Measurements from ENCODE around the gene JPH2. TPM values are rescaled to one million over a fixed set of nuclear protein-coding genes. Genes with fewer than 3 reads are reported as not detected.

JPH2 gene
- total and polyA plus RNA-seq, 2 experiments from 2014 or later: 0.16 to 1.1 TPM

DNA sequence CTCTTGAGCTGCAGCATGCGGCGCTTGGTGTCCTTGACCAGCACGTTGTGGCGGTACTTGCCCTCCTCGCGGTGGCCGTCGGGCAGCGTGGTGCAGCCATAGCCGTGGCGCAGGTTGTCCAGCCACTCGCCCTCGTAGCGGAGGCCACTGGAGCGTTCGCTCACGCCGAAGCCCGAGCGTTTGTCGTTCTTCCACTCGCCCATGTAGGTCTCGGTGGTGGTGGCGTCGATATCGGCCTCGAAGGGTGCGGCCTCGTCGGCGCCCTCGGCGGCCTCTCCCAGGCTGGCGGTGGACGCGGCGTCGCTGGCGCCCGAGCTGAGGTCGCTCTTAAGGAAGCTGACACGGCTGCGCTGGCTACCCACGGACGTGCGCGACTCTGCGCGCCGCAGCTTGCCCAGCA, 27.3 kb downstream of the JPH2 start:
- no peak for TF ChIP-seq ZNF114 (CRISPR knock-in tag; IDR thresholded peaks at IDR 0.05)
- no peak for TF ChIP-seq ZNF331 (CRISPR knock-in tag; IDR thresholded peaks at IDR 0.05; ENCODE audit: low read depth)
- no peak for TF ChIP-seq EZH2phosphoT487 (IDR thresholded peaks at IDR 0.05; ENCODE audit: unreplicated experiment)
- no peak for TF ChIP-seq NANOG (IDR thresholded peaks at IDR 0.05; ENCODE audit: borderline replicate concordance)
- TF ChIP-seq POLR2AphosphoS5 (IDR thresholded peaks at IDR 0.05; ENCODE audit: low read depth): no peak
- TF ChIP-seq, protein P1, sequence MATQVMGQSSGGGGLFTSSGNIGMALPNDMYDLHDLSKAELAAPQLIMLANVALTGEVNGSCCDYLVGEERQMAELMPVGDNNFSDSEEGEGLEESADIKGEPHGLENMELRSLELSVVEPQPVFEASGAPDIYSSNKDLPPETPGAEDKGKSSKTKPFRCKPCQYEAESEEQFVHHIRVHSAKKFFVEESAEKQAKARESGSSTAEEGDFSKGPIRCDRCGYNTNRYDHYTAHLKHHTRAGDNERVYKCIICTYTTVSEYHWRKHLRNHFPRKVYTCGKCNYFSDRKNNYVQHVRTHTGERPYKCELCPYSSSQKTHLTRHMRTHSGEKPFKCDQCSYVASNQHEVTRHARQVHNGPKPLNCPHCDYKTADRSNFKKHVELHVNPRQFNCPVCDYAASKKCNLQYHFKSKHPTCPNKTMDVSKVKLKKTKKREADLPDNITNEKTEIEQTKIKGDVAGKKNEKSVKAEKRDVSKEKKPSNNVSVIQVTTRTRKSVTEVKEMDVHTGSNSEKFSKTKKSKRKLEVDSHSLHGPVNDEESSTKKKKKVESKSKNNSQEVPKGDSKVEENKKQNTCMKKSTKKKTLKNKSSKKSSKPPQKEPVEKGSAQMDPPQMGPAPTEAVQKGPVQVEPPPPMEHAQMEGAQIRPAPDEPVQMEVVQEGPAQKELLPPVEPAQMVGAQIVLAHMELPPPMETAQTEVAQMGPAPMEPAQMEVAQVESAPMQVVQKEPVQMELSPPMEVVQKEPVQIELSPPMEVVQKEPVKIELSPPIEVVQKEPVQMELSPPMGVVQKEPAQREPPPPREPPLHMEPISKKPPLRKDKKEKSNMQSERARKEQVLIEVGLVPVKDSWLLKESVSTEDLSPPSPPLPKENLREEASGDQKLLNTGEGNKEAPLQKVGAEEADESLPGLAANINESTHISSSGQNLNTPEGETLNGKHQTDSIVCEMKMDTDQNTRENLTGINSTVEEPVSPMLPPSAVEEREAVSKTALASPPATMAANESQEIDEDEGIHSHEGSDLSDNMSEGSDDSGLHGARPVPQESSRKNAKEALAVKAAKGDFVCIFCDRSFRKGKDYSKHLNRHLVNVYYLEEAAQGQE (IDR thresholded peaks at IDR 0.05; ENCODE audit: unreplicated experiment): no peak
- no peak for TF ChIP-seq JUNB (IDR thresholded peaks at IDR 0.05; ENCODE audit: unreplicated experiment)
- TF ChIP-seq, protein P2, sequence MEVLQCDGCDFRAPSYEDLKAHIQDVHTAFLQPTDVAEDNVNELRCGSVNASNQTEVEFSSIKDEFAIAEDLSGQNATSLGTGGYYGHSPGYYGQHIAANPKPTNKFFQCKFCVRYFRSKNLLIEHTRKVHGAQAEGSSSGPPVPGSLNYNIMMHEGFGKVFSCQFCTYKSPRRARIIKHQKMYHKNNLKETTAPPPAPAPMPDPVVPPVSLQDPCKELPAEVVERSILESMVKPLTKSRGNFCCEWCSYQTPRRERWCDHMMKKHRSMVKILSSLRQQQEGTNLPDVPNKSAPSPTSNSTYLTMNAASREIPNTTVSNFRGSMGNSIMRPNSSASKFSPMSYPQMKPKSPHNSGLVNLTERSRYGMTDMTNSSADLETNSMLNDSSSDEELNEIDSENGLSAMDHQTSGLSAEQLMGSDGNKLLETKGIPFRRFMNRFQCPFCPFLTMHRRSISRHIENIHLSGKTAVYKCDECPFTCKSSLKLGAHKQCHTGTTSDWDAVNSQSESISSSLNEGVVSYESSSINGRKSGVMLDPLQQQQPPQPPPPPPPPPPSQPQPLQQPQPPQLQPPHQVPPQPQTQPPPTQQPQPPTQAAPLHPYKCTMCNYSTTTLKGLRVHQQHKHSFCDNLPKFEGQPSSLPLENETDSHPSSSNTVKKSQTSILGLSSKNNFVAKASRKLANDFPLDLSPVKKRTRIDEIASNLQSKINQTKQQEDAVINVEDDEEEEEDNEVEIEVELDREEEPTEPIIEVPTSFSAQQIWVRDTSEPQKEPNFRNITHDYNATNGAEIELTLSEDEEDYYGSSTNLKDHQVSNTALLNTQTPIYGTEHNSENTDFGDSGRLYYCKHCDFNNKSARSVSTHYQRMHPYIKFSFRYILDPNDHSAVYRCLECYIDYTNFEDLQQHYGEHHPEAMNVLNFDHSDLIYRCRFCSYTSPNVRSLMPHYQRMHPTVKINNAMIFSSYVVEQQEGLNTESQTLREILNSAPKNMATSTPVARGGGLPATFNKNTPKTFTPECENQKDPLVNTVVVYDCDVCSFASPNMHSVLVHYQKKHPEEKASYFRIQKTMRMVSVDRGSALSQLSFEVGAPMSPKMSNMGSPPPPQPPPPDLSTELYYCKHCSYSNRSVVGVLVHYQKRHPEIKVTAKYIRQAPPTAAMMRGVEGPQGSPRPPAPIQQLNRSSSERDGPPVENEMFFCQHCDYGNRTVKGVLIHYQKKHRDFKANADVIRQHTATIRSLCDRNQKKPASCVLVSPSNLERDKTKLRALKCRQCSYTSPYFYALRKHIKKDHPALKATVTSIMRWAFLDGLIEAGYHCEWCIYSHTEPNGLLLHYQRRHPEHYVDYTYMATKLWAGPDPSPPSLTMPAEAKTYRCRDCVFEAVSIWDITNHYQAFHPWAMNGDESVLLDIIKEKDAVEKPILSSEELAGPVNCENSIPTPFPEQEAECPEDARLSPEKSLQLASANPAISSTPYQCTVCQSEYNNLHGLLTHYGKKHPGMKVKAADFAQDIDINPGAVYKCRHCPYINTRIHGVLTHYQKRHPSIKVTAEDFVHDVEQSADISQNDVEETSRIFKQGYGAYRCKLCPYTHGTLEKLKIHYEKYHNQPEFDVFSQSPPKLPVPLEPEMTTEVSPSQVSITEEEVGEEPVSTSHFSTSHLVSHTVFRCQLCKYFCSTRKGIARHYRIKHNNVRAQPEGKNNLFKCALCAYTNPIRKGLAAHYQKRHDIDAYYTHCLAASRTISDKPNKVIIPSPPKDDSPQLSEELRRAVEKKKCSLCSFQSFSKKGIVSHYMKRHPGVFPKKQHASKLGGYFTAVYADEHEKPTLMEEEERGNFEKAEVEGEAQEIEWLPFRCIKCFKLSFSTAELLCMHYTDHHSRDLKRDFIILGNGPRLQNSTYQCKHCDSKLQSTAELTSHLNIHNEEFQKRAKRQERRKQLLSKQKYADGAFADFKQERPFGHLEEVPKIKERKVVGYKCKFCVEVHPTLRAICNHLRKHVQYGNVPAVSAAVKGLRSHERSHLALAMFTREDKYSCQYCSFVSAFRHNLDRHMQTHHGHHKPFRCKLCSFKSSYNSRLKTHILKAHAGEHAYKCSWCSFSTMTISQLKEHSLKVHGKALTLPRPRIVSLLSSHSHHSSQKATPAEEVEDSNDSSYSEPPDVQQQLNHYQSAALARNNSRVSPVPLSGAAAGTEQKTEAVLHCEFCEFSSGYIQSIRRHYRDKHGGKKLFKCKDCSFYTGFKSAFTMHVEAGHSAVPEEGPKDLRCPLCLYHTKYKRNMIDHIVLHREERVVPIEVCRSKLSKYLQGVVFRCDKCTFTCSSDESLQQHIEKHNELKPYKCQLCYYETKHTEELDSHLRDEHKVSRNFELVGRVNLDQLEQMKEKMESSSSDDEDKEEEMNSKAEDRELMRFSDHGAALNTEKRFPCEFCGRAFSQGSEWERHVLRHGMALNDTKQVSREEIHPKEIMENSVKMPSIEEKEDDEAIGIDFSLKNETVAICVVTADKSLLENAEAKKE (CRISPR knock-in tag; IDR thresholded peaks at IDR 0.05): no peak
- TF ChIP-seq, protein P3, sequence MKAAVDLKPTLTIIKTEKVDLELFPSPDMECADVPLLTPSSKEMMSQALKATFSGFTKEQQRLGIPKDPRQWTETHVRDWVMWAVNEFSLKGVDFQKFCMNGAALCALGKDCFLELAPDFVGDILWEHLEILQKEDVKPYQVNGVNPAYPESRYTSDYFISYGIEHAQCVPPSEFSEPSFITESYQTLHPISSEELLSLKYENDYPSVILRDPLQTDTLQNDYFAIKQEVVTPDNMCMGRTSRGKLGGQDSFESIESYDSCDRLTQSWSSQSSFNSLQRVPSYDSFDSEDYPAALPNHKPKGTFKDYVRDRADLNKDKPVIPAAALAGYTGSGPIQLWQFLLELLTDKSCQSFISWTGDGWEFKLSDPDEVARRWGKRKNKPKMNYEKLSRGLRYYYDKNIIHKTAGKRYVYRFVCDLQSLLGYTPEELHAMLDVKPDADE (IDR thresholded peaks at IDR 0.05): no peak
- no peak for TF ChIP-seq STAT1 (IDR thresholded peaks at IDR 0.05; ENCODE audit: unreplicated experiment)
- no peak for TF ChIP-seq CREB1 (CRISPR knock-in tag; IDR thresholded peaks at IDR 0.05; ENCODE audit: low read depth)
- Histone ChIP-seq H3K27ac (ENCODE audit: low read depth) (no peak overlapping the region), H3K4me1 (ENCODE audit: insufficient read depth) (no peaks in the 10 kb centered on the region), H4K20me1 (replicated peaks; ENCODE audit: insufficient read depth) (no peaks in the 10 kb centered on the region), H3K4me3 (no peak overlapping the region), H3K4me2 (no peak overlapping the region), H3F3A (replicated peaks; ENCODE audit: low read depth) (no peaks in the 10 kb centered on the region), H3K27me3 (ENCODE audit: insufficient read depth) (no peaks in the 10 kb centered on the region), H3K36me3 (ENCODE audit: insufficient read depth) (no peaks in the 10 kb centered on the region), H3K79me2 (replicated peaks; ENCODE audit: insufficient read depth) (no peaks in the 10 kb centered on the region), H3K9me2 (ENCODE audit: insufficient read depth) (peaks cover 5% of the 10 kb centered on the region; the same call in 1 of the 2 replicates), H2AFZ (no peak overlapping the region)
- ATAC-seq (no peak), DNase-seq (ENCODE audit: low spot score) (no peak)
- H3K4me3 Mint-ChIP-seq: no peak overlapping the region
- H3K9me3 Mint-ChIP-seq: no peaks in the 10 kb centered on the region; the same call in 2 of the 3 replicates
- H3K27ac Mint-ChIP-seq: no peak overlapping the region
- peaks cover 5% of the 10 kb centered on the region for H3K27me3 Mint-ChIP-seq (ENCODE audit: insufficient read depth, low read depth, poor library complexity)
- no peaks in the 10 kb centered on the region; the same call in 2 of the 3 replicates for H3K36me3 Mint-ChIP-seq (ENCODE audit: low read depth)
- peaks cover 4% of the 10 kb centered on the region; the same call in 2 of the 3 replicates for H3K4me1 Mint-ChIP-seq

All from GM23338 (cell line).